NCI-H510A (cell line): ENCODE measurements around the gene CD300A.

Experiments used
- DNase-seq: peaks from one replicate; lab custom pipeline; 2025; lab: John Stamatoyannopoulos, UW

The CD300A gene

DNA sequence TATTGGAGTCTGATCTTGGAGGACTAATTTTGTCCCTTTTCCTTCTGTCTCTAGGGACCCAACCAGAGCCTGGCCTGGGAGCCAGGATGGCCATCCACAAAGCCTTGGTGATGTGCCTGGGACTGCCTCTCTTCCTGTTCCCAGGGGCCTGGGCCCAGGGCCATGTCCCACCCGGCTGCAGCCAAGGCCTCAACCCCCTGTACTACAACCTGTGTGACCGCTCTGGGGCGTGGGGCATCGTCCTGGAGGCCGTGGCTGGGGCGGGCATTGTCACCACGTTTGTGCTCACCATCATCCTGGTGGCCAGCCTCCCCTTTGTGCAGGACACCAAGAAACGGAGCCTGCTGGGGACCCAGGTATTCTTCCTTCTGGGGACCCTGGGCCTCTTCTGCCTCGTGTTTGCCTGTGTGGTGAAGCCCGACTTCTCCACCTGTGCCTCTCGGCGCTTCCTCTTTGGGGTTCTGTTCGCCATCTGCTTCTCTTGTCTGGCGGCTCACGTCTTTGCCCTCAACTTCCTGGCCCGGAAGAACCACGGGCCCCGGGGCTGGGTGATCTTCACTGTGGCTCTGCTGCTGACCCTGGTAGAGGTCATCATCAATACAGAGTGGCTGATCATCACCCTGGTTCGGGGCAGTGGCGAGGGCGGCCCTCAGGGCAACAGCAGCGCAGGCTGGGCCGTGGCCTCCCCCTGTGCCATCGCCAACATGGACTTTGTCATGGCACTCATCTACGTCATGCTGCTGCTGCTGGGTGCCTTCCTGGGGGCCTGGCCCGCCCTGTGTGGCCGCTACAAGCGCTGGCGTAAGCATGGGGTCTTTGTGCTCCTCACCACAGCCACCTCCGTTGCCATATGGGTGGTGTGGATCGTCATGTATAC is 26.5 kb upstream of the CD300A start:
- DNase-seq, result no peak

DNA sequence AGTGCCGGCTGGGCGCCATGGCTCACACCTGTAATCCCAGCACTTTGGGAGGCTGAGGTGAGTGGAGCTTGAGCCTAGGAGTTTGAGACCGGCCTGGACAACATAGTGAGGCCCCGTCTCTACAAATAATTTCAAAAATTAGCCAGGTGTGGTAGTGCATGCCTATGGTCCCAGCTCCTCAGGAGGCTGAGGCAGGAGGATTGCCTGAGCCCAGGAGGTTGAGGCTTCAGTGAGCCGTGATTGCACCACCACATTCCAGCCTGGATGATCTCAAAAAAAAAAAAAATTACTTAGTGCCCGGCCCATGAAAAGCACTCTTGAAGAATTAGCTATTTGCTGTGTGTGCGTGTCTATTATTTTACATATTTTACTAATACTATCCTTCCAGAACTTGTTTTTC is 24.9 kb upstream of the CD300A start:
- DNase-seq, result no peak

DNA sequence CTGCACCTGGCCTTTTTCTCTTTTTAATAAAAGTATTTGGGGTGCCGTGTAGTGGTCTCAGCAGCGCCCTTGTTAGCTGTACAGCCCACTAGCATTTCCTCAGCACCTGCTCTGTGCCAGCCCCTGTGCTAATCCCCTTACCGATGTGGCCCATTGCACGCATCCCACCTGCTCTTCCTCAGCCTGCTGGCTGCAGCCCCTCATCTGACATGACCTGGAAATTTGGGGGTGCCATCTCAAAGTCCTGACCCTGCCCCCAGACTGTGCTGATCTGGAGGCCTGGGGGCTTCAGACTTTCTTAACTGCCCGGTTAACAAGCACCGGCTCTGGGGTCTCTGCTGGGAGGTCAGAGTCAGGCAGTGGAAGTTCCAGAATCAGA is 24.2 kb upstream of the CD300A start:
- no peak for DNase-seq

DNA sequence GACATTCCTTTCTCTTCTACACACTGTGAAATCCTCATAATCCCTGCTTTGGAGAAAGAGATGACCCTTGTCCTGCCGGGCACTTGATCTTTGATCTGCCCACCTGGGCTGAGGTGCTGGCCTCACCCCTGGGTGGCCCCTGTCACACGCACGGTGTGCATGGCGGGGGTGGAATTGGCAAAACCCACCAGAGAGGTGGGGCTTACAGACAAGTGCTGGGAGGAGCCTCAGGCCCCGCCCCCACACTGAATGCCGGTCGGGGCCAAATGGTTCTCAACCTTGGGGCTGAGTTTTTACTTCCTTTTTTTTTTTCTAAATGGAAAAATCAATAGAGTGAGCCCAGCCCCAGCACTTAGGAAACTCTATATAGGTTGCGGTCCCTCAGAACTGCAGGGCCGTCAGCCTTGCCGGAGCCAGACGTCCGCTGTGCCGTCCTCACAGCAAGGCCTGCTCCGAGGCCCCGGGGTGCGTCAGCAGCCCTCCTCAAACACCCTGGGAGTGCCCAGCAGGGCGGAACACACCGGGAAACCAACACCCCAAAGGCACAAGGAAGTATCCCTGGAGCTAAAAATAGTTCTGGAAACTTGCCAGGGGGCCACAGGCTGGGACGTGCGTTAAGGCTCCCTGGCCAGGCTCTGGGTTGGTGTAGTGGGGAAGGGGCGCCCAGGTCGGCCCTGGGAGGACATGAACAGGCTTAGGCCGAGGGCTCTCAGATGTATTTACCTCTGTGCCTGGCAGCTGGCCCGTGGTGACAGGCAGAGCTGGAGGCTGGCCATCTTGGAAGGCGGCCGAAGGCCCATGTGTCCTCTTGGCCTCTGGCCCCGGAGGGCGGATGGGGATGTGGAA is 23.5 kb upstream of the CD300A start:
- peak; percentile 64 for DNase-seq

DNA sequence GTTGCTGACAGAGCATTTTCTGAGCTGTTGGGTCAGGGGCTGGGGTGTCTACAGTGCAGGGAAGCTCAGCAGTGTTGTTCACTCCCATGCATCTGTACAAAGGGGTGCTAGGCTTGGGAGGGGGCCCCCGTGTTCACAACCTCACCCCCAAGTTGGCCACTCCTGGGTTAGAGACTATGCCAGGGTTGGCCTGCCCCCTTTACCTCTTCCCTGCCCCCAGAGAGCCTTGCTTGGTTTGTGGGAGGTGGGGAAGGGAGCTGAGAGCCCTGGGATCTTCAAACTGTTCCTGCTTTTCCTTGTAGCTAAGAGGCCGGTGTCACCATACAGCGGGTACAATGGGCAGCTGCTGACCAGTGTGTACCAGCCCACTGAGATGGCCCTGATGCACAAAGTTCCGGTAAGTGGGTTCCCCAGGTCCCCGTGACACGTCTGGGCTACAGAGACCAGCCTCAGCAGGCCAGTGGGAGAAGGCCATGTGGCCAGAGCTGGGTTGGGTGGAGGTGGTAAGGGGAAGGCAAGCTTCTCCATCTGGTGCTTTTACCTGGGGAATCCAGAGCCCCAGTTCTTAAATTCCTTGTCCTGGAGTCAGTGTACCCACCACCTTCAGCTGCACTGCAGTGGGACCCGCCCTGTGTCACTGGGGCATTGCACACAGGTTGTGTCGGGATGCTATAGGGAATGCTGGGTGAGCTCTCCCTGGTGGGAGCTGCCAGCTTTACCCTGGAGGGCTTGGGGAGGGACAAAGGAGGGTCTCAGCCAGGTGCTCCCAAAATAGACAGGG is 22.7 kb upstream of the CD300A start:
- no peak for DNase-seq

DNA sequence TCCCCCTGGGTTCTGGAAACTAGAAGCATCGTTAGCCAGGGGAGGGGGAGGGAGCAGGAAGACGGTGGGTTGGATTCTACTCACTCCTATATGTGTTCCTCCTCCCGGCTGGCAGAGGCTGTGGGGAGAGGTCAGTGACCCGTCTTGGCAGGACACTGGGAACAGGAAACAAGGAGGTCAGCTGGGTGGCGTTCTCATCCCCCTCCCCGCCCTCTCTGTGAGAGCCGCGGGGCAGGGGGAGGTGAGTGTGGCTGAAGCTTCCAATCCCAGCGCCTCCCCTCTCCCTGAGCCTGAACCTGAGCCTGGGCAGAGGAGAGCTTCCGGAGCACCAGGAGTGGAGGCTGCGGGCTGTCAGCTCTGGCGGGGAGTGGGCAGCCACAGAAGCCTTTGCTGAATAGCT is 22.0 kb upstream of the CD300A start:
- no peak for DNase-seq

DNA sequence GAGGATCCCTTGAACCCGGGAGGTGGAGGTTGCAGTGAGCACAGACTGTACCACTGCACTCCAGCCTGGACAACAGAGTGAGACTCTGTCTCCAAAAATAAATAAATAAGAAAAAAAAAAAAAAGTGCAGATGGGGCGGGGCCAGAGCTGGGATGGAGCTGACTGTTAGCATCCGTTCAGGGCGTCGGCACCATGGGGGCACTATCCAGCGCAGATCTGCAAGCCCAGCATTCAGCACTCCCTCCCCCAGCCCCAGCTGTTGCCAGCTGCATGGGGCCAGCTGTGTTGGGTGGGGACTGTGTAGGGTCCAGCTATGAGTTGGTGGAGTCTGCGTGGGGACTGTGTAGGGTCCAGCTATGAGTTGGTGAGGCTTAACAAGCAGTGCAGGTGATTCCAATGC is 21.3 kb upstream of the CD300A start:
- no peak for DNase-seq

DNA sequence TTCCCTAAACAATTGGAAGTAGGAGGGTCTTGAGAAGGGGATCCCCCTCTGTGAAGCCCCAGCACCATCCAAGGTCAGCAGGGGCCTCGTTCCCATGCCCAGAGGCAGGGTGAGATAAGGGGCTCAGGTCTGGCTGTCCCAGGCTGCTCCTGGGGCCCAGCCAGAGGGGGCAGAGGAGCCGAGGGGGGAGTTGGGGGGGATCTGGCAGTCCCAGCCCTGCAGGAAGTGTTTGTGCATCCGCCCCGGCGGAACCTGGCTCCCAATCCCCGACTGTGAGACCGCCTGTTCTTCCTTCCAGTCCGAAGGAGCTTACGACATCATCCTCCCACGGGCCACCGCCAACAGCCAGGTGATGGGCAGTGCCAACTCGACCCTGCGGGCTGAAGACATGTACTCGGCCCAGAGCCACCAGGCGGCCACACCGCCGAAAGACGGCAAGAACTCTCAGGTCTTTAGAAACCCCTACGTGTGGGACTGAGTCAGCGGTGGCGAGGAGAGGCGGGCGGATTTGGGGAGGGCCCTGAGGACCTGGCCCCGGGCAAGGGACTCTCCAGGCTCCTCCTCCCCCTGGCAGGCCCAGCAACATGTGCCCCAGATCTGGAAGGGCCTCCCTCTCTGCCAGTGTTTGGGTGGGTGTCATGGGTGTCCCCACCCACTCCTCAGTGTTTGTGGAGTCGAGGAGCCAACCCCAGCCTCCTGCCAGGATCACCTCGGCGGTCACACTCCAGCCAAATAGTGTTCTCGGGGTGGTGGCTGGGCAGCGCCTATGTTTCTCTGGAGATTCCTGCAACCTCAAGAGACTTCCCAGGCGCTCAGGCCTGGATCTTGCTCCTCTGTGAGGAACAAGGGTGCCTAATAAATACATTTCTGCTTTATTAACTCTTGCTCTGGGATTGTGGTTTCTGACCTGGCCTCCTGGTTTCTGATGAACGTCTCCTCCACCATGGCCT is 19.6 kb upstream of the CD300A start:
- no peak for DNase-seq

DNA sequence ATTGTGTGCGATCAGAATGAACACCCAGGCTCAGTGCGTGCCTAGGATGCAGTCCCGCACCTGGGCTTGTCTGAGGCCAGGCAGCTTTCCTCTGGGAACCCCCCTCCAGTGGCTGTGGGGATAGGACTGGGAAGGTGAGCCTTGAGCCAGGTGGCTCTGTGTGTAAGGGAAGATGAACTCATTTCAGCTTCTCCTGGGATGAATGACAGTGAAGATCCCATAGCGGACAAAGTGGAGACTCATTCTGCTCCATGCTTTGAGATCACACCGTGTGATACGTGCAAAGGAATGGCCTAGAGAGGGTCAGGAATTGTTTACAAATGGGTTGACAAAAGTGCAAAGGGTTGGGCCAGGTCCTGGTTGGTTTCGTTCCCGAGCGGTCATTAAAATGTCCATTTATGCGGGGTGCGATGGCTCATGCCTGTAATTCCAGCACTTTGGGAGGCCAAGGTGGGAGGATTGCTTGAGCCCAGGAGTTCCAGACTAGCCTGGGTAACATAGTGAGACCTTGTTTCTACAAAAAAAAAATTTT is 18.7 kb upstream of the CD300A start:
- no peak for DNase-seq

DNA sequence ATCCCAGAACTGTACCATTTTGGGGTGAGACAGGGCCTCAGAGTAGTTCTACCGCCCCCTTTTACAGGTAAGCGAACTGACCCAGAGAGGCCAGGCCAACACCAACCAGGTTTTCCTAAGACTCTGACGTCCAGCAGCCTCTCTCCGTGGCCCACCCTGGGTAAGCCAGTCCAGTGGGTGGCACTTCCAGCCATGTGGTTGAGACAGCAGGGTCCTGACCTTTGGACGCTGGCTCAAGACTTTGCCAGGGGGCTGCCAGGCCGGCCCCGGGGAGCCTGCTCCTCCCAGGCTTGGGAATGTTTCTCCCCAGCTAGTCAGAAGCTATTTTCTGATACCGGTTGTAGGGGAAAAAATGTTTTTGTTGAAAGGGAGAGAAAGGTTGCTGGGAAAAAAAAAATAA is 17.7 kb upstream of the CD300A start:
- no peak for DNase-seq

DNA sequence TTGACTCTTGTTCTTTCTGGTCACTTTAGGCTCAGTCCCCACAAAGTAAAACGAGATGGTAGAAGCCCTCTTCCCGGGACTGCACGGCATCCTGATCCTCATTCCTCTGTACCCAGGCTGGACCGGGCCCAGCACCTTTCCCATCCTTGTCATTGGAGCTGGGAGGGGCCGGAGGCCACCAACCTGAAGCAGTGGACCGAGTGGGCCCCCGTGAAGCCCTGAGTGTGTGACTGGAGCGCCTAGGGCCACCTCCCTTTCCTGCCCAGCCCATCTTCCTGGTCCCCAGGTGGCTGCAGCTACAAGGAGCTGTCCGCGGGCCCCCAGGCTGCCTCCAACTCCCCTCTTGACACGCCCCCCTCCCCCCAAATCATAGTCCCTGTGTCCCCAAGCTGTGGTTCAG is 17.1 kb upstream of the CD300A start:
- no peak for DNase-seq

DNA sequence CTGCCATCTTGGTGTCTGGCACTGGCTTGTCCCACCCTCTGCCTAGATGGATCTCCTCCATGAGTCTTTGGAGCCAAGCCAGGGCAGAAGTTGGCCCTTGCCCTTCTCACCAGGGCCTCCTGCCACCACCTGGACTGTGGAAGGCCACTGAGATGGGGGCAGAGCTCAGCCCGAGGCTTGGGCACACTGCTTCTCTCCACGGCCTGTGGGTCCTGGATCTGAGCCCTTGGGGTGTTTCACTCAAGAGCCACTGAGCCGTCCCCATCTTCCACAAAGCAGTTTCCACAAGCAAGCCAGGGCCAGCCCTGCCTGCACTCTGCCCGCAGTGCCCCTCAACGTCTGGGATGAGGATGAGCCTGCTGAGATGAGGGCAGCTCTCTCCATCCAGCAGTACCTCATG is 16.7 kb upstream of the CD300A start:
- no peak for DNase-seq

DNA sequence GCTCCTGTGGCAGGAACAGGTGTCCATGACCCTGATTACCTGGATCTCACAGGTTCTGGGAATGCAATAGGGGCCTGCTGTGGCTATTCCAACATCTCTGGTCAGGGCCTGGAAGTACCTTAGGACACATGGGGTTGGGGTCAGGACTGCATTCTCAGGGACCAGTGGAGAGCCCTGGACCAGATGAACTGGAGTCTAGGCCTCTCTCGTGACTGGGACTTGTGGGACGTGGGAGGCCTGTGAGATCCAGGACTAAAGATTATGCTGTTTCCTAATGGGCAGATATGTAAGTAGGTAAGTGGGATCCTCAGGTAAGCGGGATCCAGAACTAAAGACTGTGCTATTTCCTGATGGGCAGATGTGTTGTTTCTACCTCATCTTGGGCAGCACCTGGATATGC is 16.2 kb upstream of the CD300A start:
- no peak for DNase-seq

DNA sequence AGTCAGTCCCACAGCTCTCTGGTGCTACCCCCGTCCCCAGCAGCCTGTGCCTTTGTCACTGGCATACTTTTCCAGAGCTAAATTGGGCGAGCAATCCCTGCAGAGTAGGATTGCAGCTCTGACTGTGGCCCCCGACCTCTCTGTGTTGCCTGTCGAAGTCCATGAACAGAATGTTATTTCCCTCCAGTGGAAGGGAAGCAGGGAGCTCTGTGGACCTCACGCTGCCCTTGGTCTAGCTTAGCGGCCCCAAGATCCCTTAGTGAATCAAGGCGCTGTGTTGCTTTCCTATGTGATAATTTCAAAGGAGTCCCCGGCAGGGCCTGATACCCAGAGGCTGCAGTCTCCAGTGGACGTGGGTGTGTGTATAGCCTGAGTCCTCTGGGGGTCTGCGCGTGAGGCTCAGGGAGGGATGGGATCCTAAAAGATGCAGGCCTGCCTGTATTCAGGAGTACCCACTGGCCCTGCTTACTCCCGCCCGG is 15.5 kb upstream of the CD300A start:
- no peak for DNase-seq

DNA sequence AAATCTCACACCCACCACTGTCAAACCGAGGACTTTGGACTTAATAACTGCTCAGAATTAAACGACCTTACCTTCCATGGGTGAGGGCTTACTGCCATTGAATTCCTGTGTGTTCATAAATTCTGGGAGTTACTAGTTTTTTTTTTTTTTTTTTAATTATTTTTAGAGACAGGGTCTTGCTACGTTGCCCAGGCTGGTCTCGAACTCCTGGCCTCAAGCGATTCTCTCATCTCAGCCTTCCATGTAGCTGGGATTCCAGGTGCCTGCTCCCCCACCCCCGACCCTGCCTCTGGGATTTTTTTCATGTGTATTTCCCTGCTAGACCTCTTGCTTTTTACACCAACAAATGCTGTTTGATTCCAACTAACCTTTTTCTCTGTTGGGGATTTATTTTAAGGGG is 14.9 kb upstream of the CD300A start:
- no peak for DNase-seq

DNA sequence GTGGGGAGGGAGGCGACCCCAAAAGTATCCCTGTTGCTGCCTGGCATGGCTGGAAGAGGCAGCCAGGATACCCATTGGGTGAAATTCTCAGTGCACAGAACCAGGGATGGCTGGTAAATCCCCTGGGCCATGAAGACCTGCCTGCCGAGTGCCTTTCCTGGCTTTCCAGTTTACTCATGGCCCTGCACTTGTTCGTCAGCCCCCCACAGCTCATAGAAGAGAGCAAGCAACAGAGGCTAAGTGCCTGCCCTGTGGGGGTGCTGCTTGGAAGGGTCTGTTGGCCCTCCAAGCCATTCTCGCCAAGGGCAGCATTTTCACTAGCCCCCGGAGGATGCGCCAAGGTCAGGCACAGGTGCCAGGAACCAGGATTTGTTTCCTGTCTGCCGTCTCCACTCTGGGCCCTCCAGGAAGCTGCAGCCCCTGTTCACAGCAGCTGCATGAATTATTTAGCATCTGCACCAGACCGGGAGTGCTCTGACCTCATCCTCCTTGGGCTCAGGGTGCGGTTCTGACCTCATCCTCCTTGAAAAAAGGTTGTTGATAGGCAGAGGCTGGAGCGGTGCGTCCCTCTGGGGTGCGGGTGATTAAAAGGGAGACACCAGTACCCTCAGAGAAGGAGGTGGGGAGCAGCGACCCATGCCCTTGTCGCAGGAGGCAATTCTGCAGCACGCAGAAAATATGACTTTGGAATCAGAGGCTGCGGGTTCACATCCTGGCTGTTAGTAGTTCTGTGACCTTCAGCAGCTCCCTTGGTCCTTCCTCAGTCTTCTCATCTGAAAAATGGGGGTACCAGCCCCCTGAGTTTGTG is 14.2 kb upstream of the CD300A start:
- peak; percentile 74 for DNase-seq

DNA sequence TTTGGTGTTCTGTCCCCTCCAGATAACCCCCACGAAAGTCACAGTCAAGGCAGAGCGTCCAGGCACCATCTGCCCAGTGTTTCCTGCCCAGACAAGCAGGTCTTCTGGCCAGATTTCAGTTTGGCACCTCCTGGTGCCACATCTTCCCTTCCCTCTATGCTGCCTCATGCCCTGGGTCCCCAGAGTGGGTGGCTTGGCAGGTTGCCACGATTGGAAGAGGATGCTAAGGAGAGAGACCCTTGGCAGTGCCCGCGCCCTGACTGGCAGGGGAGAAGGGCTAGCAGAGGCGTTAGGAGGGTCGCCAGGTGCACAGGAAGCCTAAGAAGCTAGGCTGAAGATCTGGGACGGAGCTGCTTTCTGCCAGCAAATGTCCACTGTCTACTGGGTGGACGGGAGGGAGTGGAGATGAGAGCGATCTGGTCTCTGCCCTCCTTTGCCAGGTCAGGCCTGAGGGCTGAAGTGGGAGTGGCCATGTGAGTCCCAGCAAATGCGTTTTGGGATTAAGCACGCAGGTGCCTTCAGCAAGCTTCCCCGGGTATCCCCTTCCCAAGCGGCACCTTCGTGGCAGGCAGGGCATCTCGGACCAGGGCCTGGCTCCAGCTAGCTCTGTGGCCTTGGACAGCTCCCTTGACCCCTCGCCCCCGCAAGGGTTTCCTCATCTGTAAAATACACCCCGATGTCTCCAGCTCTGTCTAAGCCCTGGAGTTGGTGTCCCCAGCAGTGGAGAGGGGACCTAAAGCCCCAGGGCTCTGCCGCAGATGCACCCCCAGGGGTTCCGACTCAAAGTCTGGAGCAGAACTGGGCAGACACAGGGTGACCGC is 13.4 kb upstream of the CD300A start:
- no peak for DNase-seq

DNA sequence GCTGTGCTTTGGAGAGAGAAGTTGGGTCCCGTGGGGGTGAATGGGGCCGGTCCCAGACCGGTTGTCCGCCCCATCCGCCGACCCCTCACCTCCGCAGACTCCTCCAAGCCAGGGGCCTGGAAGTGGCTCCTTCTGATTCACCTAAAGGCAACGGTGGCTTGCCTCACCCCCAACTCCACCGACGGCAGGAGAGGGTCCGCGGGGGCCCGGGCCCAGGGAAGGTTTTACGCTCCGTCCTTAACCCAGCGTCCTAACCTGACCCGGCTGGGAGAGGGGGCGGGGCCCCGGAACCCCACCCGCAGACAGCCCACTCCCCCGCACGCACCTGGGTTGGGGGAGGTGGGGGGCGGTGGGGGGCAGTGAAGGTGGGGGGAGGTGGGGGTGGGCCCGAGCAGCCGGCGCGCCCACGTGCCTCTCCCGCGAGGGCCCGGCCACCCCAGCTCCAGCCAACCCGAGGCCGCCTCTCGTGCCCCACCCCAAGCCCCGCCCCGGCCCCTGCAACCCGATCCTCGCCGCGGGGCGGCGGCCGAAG is 12.7 kb upstream of the CD300A start:
- DNase-seq, result no peak
